Activated CD8-positive, alpha-beta memory T cell treated with anti-CD3 and anti-CD28 coated beads, Interleukin-2, amount 50 U/mL, for 48 hours (primary cell): ENCODE measurements around the gene MAGOH.

ENCODE experiments used
- DNase-seq: peaks from one replicate; pipeline ENCODE4 v3.0.0-alpha.2; 2020

The MAGOH gene

DNA sequence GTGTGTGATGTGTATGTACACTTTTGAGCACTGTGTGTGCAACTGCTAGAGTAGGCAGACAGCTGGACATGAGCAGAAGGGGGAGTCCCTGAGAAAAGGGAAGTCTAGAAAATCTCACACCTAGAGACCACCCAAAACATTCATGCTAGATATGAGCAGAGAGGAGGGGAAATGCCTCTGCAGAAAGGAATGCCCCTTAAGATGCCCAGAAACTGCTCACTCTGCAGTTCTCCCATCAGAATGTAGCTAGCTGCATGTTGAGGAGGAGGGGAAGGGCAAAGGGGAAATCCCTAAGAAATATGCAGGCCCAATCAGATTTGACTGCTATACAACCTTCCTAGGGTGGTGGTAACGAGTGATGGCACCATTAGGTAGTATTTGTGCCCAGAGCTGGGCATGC is 31.8 kb upstream of the MAGOH start:
- no peak for DNase-seq

DNA sequence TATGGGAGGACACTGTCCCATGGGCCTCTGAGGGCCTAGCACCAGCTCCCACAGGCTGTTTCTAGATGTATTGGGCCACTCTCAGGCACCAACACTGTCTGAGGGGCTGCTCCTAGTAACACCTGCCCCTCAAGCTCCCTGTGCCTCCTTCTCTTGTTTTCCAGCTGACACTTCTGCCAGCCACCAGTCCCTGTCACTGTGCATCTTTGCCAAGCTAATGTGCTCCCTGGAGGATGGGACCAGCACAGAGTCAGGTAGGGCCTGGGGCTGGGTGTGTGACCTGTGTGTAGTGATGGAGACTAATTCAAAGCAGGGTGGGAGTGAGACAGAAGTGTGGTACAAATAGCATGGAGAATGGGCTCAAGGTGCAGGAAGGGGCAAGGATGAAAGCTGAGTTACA is 29.4 kb upstream of the MAGOH start:
- DNase-seq, result peak; percentile 30

DNA sequence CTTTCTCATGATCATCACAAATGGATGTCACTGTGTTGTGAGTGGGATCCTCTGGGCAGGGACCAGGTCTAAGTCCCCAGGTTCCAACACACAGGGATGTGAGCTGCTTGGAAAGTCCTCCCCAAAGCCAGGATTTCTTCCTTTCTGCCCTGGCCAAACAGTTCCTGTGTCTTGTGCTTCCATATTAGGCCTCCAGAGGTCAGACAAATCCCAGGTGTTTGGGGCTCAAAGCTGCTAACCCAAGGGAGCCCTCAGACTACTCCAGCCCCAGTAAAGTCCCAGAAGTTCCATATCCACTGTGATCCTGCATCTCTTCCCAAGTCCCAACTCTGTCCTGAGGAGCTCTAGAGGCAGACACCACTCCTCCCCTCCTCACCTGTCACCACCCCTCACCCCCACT is 27.7 kb upstream of the MAGOH start:
- DNase-seq, result no peak

DNA sequence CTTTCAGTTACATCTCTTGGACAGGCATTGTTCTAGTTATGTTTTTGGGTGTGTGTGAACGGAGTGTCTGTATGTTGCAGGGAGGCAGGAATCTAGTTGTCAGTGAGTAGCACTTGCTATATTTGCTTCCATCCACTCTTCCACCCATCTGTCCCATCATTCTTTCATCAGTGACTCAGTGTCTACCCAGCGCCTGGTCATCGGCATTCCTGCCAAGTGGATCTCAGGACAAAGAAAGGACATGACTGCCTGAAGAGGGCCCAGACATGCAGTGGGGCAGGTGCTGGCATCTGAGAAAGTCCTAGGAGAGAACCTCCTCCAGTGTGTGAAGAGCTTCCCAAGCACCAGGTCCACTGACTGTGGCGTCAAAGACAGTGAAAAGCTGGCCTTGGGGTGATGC is 27.3 kb upstream of the MAGOH start:
- DNase-seq, result no peak

DNA sequence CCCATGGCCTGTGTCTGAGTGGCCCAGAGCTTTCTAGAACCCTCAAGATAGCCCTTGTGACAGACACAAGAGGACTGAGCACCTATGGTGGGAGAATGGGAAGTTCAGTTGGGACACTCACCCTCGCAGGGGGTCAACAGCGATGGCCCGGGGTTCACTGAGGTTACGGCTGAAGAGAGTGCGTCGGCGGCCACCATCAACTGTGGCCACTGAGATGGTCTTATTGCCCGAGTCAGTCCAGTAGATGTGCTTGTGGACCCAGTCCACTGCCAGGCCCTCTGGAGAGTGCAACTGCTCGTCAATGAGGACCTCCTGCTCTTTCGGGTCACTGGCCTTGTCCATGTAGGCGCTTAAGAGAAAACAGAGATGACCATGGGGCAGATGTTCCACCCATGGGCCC is 25.7 kb upstream of the MAGOH start:
- no peak for DNase-seq

DNA sequence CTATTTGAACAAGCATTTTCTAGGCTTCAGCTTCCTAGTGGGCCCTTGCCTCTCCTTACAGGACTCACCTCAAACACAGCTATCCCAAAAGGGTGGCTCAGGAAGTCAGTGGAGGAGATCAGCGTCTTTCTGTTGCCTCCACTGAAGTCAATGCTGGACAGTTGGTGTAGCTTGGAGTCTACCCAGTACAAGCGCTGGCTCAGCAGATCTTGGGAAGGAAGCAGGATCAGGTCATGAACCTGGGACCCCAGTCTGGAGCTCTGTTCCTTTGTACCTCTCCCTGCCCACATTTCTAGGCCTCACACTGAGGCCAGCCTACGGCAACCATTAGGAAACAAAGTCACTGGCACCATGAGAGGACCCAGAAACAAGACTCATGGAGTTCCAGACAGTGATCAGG is 23.7 kb upstream of the MAGOH start:
- DNase-seq, result no peak

DNA sequence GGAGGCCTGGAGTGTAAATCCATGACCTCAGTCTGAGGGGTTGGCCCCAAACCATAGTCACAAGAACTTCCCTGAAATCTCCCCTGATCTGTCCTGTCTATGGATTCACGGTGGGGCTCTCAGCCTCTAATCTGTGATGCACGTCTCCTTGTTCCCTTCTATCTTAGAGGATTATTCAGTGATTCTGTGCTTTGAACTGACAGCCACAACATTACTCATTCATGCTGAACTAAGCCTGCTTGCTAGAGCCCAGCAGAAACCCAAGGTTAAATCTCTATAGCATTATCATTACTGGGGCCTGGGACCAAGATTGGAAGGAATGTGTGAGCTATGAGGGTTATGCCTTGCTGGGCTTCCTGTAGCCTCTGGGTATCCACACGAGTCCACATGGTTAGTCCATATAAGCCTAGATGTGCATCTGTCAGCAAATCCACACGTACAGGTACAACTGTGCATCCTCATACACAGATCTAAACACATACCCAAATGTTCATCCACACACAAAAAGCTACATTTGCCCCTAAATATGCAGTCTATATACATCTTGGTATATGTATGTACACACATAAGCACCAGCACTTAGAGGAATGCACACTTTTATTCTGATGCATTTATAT is 22.4 kb upstream of the MAGOH start:
- no peak for DNase-seq

DNA sequence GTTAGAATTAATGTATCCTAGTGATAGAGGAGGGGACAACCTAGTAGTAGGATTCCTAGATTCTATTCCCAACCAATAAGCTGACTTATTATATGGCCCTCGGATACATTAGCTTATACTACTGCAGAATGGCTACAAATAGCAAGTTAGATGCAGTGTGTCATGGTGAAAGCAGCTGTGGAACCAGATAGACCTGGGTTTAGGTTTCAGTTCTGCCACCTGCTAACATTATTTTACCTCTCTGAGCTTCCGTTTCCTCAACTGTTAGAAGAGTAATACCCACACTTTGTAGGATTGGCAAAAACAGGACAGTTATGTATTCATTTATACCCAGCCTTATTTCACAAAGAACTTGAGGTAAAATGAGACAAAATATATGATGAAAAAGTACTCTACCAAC is 21.6 kb upstream of the MAGOH start:
- no peak for DNase-seq

DNA sequence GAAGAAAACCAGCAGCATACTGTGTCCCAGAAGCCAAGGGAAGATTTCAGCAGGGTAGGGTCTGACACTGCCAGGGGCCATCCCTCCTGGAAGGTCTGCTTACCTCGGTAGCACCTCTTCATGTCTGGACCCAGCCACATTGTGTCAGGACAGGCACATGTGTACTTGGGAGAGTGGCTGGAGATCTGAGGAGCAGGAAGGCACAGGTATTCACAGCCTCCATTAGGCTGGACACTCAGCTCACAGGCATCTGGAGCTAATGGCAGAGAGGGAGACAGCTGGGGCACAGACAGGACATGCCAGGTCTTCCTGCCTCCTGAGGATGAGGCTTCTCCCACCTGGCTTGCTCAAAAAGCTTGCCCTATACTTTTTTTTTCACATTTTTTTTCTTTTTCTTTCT is 19.9 kb upstream of the MAGOH start:
- no peak for DNase-seq

DNA sequence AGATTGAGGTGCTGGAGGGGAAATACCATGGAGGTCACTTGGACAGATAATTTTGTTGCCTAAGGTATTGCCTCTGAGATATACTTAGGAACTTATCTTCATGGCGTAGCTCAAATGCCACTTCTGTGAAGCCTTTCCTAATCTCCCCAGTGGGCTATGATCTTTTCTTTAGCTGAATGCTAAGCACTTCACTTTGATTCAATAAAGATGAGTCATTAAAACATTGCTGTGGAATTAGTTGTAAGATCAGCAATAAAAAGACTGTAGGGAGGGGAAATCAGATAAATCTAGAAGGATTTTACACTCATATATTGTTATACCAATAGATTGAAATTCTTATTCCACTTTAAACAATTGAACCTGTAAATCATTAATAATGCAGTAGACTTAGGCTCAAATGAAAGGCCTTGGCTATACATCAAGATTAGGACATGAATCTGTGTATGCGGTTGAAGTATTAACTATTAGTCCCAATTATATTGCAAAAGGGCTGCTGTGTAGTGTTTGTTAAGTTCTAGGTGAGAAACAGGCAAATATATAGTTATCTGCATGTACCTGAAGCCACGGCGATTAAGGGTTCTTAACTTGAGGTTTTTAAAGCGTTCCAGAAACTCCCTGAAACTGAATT is 19.2 kb upstream of the MAGOH start:
- DNase-seq, result no peak

DNA sequence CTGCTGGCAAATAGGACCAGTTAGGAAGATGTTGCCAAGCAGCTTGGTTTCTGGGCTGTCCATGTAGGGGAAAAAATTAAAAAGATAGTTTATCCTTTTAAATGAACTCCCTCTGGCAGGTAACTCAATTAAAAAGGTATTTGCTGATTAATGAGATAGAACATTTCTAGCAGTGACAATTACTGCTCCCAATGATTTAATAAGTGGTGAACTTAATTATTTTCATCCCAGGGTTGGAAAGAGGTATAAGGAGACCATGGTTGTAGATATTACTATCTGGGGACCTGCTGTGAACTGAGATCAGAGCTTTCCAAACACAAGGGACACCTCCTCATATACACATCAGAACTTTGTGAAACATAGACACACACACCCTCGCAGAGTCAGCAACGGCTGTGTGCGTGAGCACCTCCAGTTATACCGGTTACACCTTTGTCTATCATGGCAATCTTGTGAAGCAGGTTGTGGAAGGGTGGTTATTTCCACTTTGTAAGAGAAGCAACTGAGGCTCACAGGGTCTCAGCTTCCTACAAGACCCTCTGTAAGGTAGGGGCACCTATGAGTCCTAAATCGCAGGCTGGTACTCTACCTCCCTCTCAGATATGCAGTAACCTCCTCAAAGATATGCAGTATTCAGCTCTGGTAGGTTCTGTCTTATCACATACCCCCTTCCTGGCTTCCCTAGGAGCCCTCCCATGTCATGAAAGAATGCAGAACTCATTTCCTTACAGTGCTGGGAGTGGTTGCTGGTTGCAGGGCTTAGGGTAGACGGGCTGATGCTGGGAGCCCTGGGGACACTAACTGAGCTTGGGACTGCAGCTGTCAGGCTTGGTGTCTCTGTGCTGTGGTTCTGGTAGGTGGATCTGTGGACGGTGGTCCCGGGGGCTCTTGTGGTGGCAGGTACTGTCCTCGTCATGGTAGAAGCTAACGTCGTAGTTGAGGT is 18.5 kb upstream of the MAGOH start:
- no peak for DNase-seq

DNA sequence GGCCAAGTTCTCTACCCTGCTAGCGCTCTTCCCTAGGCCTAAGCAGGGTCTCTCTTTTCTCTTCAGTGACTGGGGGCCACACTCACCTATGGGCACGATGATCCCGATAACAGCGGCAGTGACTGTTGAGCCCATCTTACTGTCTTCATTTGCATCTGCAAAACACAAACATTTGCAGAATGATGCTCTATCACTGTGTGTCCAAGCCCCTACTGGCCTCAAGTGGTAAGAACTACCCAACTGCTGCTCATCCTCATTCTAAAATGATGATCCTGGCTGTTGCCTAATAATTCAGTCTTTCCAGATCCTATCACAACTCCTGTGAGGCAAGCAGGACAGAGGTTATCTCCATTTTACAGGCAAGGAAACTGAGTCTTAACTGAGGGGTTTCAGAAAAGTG is 16.7 kb upstream of the MAGOH start:
- no peak for DNase-seq

DNA sequence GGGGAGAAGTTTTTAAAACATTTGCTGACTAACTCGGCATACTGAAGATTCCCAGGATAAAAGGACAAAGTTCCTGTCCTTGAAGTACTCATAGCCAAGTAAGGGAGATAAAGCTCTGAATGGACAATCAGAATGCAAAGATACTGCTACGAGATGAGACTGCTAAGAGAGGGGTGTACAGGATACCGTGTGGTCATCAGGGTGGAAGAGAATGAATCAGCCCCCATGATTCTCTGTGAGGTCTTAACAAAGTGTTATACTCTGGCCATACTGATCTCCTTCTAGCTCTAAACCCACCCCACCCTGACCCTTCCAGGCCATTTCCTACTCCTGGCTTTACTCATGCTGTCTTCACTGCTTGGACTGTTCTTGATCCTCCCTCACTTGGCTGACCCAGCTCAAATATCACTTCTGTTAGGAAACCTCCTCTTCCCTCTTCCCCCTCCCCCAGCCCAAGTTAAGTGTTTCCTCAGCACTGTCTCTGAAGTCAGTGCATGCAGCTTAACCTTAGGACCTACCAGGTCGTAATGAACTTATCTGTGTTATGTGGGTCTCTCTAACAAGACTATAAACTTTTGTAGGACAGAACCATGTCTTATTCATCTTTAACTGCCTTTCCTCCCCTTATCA is 15.8 kb upstream of the MAGOH start:
- no peak for DNase-seq

DNA sequence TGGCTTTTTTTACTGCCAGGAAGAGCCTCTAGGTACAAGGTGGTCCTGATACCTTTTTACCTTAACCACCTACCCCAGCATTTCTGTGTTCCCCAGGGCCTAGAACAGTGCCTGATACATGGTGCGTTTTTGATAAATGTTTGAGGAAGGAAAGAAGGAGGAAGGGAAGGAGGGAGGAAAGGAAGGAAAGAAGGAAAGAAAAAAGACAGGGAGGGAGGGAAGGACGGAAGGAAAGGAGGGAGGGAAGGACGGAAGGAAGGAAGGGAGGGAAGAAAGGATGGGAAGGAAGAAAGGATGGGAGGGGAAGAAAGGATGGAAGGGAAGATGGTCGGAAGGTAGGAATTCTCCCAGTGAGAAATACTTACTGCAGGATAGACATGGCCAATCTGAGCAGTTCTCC is 12.0 kb upstream of the MAGOH start:
- no peak for DNase-seq

DNA sequence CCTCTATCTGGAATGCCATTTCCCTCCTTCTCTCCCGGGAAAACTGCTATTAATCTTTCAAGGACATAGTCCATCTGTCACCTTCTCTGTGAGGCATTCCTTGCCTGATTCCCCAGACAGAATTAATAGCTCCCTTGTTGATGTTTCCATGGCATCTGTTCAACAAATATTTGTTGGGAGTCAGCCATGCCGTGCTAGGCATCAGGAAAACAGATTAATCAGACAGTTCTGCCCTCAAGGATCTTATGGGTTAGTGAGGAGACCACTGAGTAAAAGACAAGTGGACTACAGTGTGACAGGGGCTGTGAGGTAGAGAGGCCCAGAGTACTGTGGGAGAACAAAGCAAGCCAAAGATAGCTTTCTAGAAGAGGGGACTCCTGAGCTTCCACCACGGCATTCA is 11.4 kb upstream of the MAGOH start:
- DNase-seq, result no peak

DNA sequence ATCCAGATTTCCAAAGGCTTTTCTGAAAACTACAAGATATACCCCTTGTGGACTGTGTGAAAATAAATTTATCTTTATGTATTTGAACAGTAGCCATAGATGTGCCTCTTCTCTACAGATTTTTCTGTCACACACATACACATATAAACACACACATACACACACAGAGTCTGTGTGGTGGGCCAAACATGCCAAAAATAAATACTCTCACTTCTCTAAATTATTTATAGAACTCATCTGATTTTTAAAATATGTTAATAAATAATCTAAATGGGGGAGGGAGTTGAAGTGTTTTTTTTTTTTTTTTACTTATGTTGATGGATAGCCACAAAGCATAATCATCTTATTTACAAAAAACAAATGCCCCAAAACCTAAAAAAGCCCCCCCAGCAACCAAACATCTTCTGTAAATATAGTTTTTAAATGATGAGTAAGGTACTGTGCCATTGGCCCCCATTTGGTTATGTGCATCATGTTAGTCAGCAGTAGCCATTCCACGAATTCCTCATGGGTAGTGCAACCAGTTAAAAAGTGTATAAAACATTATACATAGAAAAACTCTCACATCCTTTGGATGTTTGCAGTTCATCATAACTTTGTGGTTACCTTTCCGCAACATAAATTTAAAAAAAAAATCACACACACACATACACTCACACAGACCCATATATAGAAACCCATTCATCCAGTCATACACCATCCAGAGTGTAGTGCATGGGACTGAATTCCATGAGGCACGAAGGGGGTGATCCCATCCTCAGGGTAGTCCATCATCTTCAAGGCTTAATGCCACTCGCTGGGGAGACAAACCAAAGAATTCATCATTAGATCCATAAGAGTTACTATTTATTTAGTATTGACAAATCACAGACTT is 8.2 kb upstream of the MAGOH start:
- DNase-seq, result no peak

DNA sequence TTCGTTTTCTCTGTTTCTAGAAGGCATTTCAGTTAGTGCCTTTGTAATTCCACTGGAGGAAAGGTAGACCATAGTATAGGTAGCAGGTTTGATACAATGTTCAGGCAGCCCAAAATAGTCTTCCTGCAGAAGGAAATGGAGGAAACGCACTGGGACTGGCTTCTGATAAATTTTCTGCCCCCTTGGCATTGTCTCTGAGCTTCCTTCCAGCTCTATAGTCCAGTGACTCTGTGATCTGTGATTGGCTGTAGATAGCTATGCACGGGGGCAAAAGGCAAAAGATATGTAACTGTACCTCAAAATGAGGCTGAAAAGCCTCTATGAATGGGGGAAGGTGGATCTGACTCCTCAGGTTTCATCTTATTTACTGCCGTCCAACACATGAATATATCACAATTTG is 5.8 kb upstream of the MAGOH start:
- no peak for DNase-seq

DNA sequence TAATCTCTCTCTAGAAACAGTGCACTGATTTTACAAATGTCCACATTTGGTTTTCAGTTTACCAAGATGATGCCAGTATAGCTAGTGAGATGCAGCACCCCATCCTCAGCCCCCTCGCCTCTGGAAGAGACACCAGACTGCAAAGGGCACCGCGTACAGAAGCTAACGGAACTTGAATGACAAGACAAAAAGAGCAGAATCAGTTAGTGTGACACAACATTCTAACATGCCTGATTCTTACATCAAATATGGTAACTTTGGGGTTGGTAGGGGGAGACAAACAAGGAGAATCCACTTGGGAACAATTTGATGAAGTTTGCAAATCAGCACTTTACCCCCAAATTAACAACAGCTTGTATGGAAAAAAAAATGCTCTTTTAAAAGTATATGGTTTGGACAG is 4.1 kb upstream of the MAGOH start:
- no peak for DNase-seq

DNA sequence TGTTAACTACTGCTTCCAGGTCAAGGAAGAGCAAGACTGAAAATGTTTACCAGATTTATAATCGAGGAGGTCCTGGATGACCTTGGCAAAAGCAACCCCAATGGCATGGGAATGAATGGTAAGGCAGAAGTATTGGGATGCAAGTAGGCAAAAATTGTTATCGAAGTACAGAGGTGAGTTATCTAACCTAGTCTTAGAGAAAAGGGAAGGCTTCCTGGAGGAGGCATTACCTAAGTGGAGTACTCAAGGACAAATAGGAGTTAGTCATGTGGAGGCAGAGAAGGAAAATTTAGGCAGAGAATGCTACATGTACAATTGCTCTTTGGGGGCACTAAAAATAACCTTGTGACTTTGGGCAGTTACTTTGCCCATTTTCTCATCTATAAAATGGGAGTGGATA is 3.5 kb upstream of the MAGOH start:
- DNase-seq, result no peak

DNA sequence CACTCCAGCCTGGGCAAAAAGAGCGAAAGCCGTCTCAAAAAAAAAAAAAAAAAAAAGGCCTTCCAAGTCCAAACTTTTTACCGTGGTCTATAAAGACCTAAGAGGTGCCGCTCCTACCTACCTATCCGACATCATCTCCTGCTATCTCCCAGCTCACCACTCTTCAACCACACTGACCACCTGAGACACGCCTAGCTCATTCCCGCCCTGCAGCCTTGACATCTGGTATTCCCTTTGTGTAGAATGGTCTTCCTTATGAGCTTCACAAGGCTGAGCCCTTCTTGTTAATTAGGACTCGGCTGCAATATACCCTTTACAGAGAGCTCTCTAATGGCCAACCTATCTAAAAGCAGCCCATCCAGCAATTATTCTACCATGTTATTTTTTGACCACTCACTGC is 680 bp downstream of the MAGOH start:
- DNase-seq, result no peak

DNA sequence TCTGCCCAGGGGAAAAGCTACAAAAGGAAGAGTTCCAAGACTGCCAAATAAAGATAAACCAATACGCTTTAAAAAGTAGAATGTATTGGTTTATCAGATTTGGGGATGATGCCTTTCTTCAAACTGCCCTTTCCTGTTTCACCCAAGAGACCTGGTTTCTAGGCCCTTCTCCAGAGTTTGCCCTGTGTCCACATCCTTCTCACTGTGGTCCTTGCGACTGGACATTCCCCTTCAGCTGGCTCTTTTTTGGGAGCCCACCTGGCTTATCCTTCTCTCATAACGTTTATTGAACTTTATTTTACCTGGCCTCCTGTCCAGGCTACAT is 17.4 kb downstream of the MAGOH start:
- no peak for DNase-seq

DNA sequence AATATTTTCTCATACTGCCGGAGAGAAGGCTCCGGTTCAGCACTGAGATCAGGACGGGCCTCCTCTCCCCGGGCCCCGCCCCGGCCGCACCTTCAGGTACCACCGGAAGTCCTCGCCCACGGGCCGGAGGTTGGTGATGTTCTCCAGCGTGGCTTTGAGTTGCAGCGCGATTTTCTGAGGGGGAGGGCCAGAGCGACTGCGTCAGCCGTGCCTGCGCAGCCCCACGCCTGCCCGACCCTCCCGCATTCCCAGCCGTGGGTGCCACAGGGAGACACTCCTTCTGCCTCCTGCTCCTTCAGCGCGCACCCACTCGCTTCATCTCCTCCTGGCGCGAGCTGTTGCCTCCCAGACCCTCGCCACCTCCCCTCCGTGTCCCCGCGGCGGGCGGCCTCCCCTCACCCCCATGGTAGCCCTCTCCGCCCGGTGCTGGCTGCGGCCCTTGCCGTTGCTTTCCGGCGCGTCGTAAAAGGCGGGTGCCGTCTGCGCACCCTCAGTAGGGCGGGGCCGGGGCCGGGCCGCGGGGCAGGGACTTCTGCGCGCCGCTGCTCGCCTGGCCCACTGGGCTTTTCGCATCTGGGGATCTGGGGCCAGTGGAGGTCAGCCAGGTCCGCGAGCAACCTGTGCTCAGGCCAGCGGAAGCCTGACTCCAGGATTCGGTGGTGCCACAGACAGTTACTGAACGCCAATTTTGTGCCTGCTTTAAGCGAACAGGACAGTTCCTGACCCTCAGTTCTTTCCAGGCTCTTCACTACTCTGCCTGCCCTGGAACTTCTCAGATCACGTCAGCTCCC is 18.0 kb downstream of the MAGOH start, which contains the start of gene CZIB:
Gene CZIB, minus strand, starts transcription at position 464 of the 791 bp plus-strand sequence. Its CDS starts 59 bp downstream, at position 405.
- DNase-seq, result peak; percentile 96
